HEK293 (cell line): ENCODE data around the gene GHRL.

Experiments
- CTCF ChIP-seq: fragments of 450-650 bp; formaldehyde crosslinking; IDR thresholded peaks from 2 replicates; pipeline ENCODE4 v1.5.1; 2016; ENCODE audit warnings: missing biosample characterization, missing genetic modification characterization
- REST ChIP-seq: fragments of 450-650 bp; formaldehyde crosslinking; IDR thresholded peaks from 2 replicates; pipeline ENCODE4 v1.5.1; 2016; ENCODE audit warnings: missing biosample characterization, missing genetic modification characterization
- YY1 ChIP-seq: fragments of 450-650 bp; formaldehyde crosslinking; IDR thresholded peaks from 2 replicates; pipeline ENCODE4 v1.5.1; 2018; ENCODE audit warnings: missing biosample characterization, missing genetic modification characterization
- ZBTB11 ChIP-seq: fragments of 450-650 bp; formaldehyde crosslinking; conservative IDR thresholded peaks from 2 replicates; pipeline ENCODE4 v1.5.1; 2016; ENCODE audit warnings: low read depth, missing biosample characterization, missing genetic modification characterization
- ZBTB26 ChIP-seq: fragments of 450-650 bp; formaldehyde crosslinking; optimal IDR thresholded peaks from 2 replicates; pipeline ENCODE3; 2016; ENCODE audit warnings: missing biosample characterization, mild to moderate bottlenecking, missing genetic modification characterization
- ZBTB8A ChIP-seq: fragments of 450-650 bp; formaldehyde crosslinking; IDR thresholded peaks from 2 replicates; pipeline ENCODE4 v1.5.1; 2016; ENCODE audit warnings: missing biosample characterization, missing genetic modification characterization
- ZIC2 ChIP-seq: fragments of 450-650 bp; formaldehyde crosslinking; IDR thresholded peaks from 2 replicates; pipeline ENCODE4 v1.5.1; 2016; ENCODE audit warnings: missing biosample characterization, missing genetic modification characterization
- ZNF114 ChIP-seq: fragments of 450-650 bp; formaldehyde crosslinking; IDR thresholded peaks from 2 replicates; pipeline ENCODE4 v1.5.0; 2017; ENCODE audit warnings: missing biosample characterization, missing genetic modification characterization
- ZNF529 ChIP-seq: fragments of 450-650 bp; formaldehyde crosslinking; IDR thresholded peaks from 2 replicates; pipeline ENCODE4 v1.5.1; 2017; ENCODE audit warnings: missing genetic modification characterization, missing biosample characterization; ENCODE audit not compliant: insufficient replicate concordance
- ZSCAN5A ChIP-seq: fragments of 450-650 bp; formaldehyde crosslinking; IDR thresholded peaks from 2 replicates; pipeline ENCODE4 v1.5.1; 2016; ENCODE audit warnings: missing biosample characterization, missing genetic modification characterization

- TF ChIP-seq CTCF (tag by site-specific recombination) (no peak), ZBTB26 (tag by site-specific recombination) (no peak), ZIC2 (tag by site-specific recombination) (no peak), ZSCAN5A (tag by site-specific recombination) (no peak), ZNF114 (tag by site-specific recombination) (no peak), YY1 (no peak), ZBTB11 (tag by site-specific recombination) (no peak), REST (tag by site-specific recombination) (no peak), ZNF529 (no peak), ZBTB8A (tag by site-specific recombination) (no peak)
Measured at GRCh38 chr3:10274601-10275000, 18.1 kb downstream of the GHRL start.
